Suprapubic skin (tissue), 4 donors: ENCODE results near the gene PIEZO1.

Experiments used
- EP300 ChIP-seq: sonication (generic); formaldehyde crosslinking; IDR thresholded peaks from one replicate; pipeline ENCODE4 v1.6.1; 2017; ENCODE audit warnings: antibody characterized with exemption
- POLR2A ChIP-seq, 2 donors: fragments of 450-650 bp; IDR thresholded peaks; one replicate each; pipeline ENCODE4 v1.6.1; 2017; ENCODE audit warnings: antibody characterized with exemption in 2 of 2, mild to moderate bottlenecking in 2 of 2, moderate library complexity in 2 of 2
- POLR2AphosphoS5 ChIP-seq, 3 donors: sonication (generic); formaldehyde crosslinking; IDR thresholded peaks; one replicate each; pipeline ENCODE4 v1.6.1; 2017; ENCODE audit warnings: antibody characterized with exemption in 3 of 3
- TF ChIP-seq, protein P1 (sequence below), 2 donors: fragments of 200-600 bp in 1 of 2; fragments of 450-650 bp in 1 of 2; sonication (generic) in 1 of 2; IDR thresholded peaks; one replicate each; pipeline ENCODE4 v1.5.1; 2016 to 2019; ENCODE audit warnings: antibody characterized with exemption in 2 of 2, mild to moderate bottlenecking in 1 of 2, moderate library complexity in 1 of 2

DNA sequence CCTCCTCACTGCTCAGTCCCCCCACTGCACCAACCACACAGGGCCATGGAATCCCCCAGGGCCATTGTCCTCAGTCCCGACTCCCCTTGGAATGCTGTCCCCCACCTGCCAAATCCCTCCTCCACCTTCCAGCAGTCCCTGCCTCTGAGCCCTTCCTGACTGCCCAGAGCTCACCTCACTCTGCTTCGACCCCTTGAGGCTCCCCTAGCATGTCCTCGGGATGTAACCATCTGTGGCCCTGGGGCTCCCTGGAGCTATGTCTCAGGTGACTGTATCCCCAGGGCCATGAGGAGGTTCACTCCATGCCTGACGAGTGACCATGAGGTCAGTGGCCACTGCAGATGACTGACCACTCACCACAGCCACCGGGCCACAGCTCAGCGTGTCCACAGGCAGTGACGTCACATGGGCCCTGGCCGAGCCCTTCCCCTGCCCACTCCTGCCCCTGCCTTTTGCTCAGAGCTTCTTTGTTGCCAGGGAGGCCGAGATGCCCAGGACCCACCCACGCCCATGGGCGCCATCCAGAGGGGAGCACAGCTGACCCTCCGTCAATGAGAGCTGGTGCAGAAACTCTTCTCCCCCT, 7.7 kb upstream of the PIEZO1 start:
- TF ChIP-seq, protein P1, sequence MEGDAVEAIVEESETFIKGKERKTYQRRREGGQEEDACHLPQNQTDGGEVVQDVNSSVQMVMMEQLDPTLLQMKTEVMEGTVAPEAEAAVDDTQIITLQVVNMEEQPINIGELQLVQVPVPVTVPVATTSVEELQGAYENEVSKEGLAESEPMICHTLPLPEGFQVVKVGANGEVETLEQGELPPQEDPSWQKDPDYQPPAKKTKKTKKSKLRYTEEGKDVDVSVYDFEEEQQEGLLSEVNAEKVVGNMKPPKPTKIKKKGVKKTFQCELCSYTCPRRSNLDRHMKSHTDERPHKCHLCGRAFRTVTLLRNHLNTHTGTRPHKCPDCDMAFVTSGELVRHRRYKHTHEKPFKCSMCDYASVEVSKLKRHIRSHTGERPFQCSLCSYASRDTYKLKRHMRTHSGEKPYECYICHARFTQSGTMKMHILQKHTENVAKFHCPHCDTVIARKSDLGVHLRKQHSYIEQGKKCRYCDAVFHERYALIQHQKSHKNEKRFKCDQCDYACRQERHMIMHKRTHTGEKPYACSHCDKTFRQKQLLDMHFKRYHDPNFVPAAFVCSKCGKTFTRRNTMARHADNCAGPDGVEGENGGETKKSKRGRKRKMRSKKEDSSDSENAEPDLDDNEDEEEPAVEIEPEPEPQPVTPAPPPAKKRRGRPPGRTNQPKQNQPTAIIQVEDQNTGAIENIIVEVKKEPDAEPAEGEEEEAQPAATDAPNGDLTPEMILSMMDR (IDR thresholded peaks at IDR 0.05), result no peak
- TF ChIP-seq EP300 (no peak), POLR2A (IDR thresholded peaks at IDR 0.05) (no peak), POLR2AphosphoS5 (IDR thresholded peaks at IDR 0.05) (no peak)
